ENCODE data around the gene MED8. TPM values are rescaled to one million over a fixed set of nuclear protein-coding genes. Genes with fewer than 3 reads are reported as not detected.

Gene MED8
- total RNA-seq (10 to 100 TPM; 31.1 to 39.7 TPM), polyA plus RNA-seq (ENCODE audit: insufficient read length in 2 of 2) (10 to 100 TPM; 39.2 to 45.7 TPM)
- long read RNA-seq, donor 1, partial matches to known transcripts: 0 of 3 reads
- long read RNA-seq, donor 1, other reads (novel, unspliced or antisense): 0 of 3 reads
- long read RNA-seq, donor 2, partial matches to known transcripts: 0 of 2 reads
- long read RNA-seq, donor 2, other reads (novel, unspliced or antisense): 0 of 2 reads
- long read RNA-seq, donor 3, partial matches to known transcripts: 0 of 1 reads
- long read RNA-seq, donor 3, other reads (novel, unspliced or antisense): 0 of 1 reads
- long read RNA-seq, donor 4, transcript MED8-203 (7 exons, 1,924 nt): major isoform, 7 of 15 reads
- long read RNA-seq, donor 4, partial matches to known transcripts: 7 of 15 reads
- long read RNA-seq, donor 4, other reads (novel, unspliced or antisense): 0 of 15 reads

DNA sequence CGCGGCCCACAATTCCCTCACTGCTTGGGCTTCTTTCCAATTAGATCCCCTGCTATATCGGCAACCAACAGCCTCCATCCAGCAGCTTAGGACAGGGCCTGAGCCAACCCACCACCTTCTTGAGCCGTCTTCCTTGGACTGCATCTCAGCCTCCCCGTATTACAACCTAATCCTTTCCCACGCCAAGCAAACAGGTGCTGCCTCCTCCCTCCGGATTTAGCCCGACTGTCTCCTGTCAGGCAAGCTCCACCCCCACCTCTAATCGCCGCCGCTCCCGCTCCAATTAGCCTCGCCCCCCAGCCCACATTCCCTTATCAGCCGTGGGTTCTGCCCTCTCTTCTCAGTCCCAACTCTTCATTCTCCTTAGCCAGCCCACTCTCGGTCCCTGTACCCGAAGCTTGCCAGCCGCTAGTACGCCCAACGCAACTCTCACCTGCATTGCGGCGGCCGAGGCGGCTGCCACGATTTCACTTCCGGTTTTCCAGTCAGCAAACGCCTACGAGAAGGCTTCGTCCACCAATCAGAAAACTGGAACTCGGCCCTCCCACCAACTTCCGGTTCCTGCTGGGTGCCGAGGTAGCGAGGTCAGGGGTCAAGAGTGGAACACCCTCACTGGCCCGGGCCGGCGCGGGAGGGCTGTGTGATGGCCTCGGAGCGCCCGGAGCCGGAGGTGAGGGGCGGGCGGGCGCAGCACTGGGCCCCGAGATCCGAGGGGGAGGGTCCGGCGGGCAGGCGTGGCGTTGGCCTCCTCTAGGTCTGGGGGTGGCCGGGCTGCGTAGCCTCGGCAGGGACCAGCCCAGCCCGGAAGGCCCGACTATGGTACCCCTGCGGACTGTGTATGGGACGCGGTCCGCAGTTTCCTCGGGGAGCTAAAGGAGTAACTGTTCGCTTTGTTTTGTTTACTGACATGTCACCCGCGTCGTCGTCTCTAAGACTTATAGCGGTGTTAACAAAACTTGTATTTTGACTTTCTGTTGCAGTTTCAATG lies at the start of gene MED8, which contains the start of gene SZT2:
TSS of gene MED8 (minus strand) at position 475 of the 988 bp plus-strand sequence. CDS start at position 439, 36 bp downstream.
TSS of gene SZT2 (plus strand) at position 574 of the 988 bp plus-strand sequence. CDS start at position 644, 70 bp downstream.
- peaks cover 20% of the 10 kb centered on the region for H3K36me3 ChIP-seq (ENCODE audit: control insufficient read depth, insufficient read depth, low read length)
- H3K9me3 ChIP-seq (ENCODE audit: control insufficient read depth, insufficient read depth, low read length): no peaks in the 10 kb centered on the region
- peak; percentile 87 to 98 (median 92) for DNase-seq (ENCODE audit: low read depth in 4 of 6, low spot score in 6 of 6)
- H3K4me3 ChIP-seq (ENCODE audit: low read depth, low read length): peak within 1 kb of the TSS; percentile 93
- H3K4me1 ChIP-seq (ENCODE audit: control insufficient read depth, insufficient read depth, low read length): peaks cover 7% of the 10 kb centered on the region
- 0% methylated on average over 65 of the region's 65 CpGs for WGBS (ENCODE audit: insufficient coverage)
- H3K27ac ChIP-seq (ENCODE audit: low read depth, low read length): peak within 1 kb of the TSS; percentile 79
- H3K27me3 ChIP-seq (ENCODE audit: control insufficient read depth, insufficient read depth, low read length): no peaks in the 10 kb centered on the region

- no peaks in the 10 kb centered on the region for H3K27me3 ChIP-seq (ENCODE audit: control insufficient read depth, insufficient read depth, low read length)
- 94% methylated on average over 10 of the region's 10 CpGs for WGBS (ENCODE audit: insufficient coverage)
- no peak overlapping the region for H3K4me3 ChIP-seq (ENCODE audit: low read depth, low read length)
- H3K27ac ChIP-seq (ENCODE audit: low read depth, low read length): no peak overlapping the region
- H3K36me3 ChIP-seq (ENCODE audit: control insufficient read depth, insufficient read depth, low read length): peaks cover 79% of the 10 kb centered on the region
- H3K9me3 ChIP-seq (ENCODE audit: control insufficient read depth, insufficient read depth, low read length): no peaks in the 10 kb centered on the region
- DNase-seq (ENCODE audit: low read depth in 4 of 6, low spot score in 6 of 6): no peak
- H3K4me1 ChIP-seq (ENCODE audit: control insufficient read depth, insufficient read depth, low read length): no peaks in the 10 kb centered on the region
Measured at GRCh38 chr1:43438953-43439581, 49.5 kb upstream of the MED8 start.

- peaks cover 79% of the 10 kb centered on the region for H3K36me3 ChIP-seq (ENCODE audit: control insufficient read depth, insufficient read depth, low read length)
- H3K9me3 ChIP-seq (ENCODE audit: control insufficient read depth, insufficient read depth, low read length): no peaks in the 10 kb centered on the region
- H3K4me3 ChIP-seq (ENCODE audit: low read depth, low read length): no peak overlapping the region
- WGBS (ENCODE audit: insufficient coverage): 95% methylated on average over 8 of the region's 8 CpGs
- no peak overlapping the region for H3K27ac ChIP-seq (ENCODE audit: low read depth, low read length)
- no peaks in the 10 kb centered on the region for H3K27me3 ChIP-seq (ENCODE audit: control insufficient read depth, insufficient read depth, low read length)
- DNase-seq (ENCODE audit: low read depth in 4 of 6, low spot score in 6 of 6): no peak
- no peaks in the 10 kb centered on the region for H3K4me1 ChIP-seq (ENCODE audit: control insufficient read depth, insufficient read depth, low read length)
Measured at GRCh38 chr1:43438576-43438952, 49.0 kb upstream of the MED8 start.

GRCh38 chr1:43438006-43438405 lies 48.4 kb upstream of the MED8 start:
- DNase-seq (ENCODE audit: low read depth in 4 of 6, low spot score in 6 of 6): no peak
- Histone ChIP-seq H3K4me3 (ENCODE audit: low read depth, low read length) (no peak overlapping the region), H3K27ac (ENCODE audit: low read depth, low read length) (no peak overlapping the region), H3K36me3 (ENCODE audit: control insufficient read depth, insufficient read depth, low read length) (peaks cover 79% of the 10 kb centered on the region), H3K9me3 (ENCODE audit: control insufficient read depth, insufficient read depth, low read length) (no peaks in the 10 kb centered on the region), H3K4me1 (ENCODE audit: control insufficient read depth, insufficient read depth, low read length) (no peaks in the 10 kb centered on the region), H3K27me3 (ENCODE audit: control insufficient read depth, insufficient read depth, low read length) (no peaks in the 10 kb centered on the region)
- WGBS (ENCODE audit: insufficient coverage): 92% methylated on average over 2 of the region's 3 CpGs

- H3K4me1 ChIP-seq (ENCODE audit: control insufficient read depth, insufficient read depth, low read length): no peaks in the 10 kb centered on the region
- DNase-seq (ENCODE audit: low read depth in 4 of 6, low spot score in 6 of 6): no peak
- 78% methylated on average over 18 of the region's 20 CpGs for WGBS (ENCODE audit: insufficient coverage)
- no peaks in the 10 kb centered on the region for H3K9me3 ChIP-seq (ENCODE audit: control insufficient read depth, insufficient read depth, low read length)
- peaks cover 79% of the 10 kb centered on the region for H3K36me3 ChIP-seq (ENCODE audit: control insufficient read depth, insufficient read depth, low read length)
- no peak overlapping the region for H3K27ac ChIP-seq (ENCODE audit: low read depth, low read length)
- no peaks in the 10 kb centered on the region for H3K27me3 ChIP-seq (ENCODE audit: control insufficient read depth, insufficient read depth, low read length)
- H3K4me3 ChIP-seq (ENCODE audit: low read depth, low read length): no peak overlapping the region
Measured at GRCh38 chr1:43437031-43437973, 47.7 kb upstream of the MED8 start.

DNA sequence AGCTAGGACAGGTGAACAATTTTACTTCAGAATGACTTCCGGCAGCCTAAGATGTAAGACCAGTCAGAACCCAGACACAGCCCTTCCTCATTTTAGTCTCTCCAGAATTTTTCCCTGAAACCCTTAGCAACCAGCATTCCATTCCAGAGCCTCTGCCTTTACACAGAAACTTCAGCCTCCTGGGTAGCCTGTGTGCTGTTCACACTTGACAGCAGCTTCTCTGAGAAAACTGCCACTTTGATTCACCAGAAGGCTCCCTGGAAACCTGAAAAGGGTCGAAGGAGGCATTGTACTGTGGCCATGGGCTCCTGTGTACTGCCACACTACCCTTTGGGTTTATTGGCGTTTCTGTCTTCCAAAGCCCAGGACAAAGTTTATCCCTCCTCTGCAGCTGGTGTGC lies 46.8 kb upstream of the MED8 start:
- 25% methylated on average over 3 of the region's 3 CpGs for WGBS (ENCODE audit: insufficient coverage)
- peaks cover 79% of the 10 kb centered on the region for H3K36me3 ChIP-seq (ENCODE audit: control insufficient read depth, insufficient read depth, low read length)
- no peaks in the 10 kb centered on the region for H3K27me3 ChIP-seq (ENCODE audit: control insufficient read depth, insufficient read depth, low read length)
- no peaks in the 10 kb centered on the region for H3K4me1 ChIP-seq (ENCODE audit: control insufficient read depth, insufficient read depth, low read length)
- no peaks in the 10 kb centered on the region for H3K9me3 ChIP-seq (ENCODE audit: control insufficient read depth, insufficient read depth, low read length)
- no peak overlapping the region for H3K27ac ChIP-seq (ENCODE audit: low read depth, low read length)
- DNase-seq (ENCODE audit: low read depth in 4 of 6, low spot score in 6 of 6): peak in 1 of 6 donors; percentile 9
- H3K4me3 ChIP-seq (ENCODE audit: low read depth, low read length): no peak overlapping the region

- Histone ChIP-seq H3K4me1 (ENCODE audit: control insufficient read depth, insufficient read depth, low read length) (no peaks in the 10 kb centered on the region), H3K4me3 (ENCODE audit: low read depth, low read length) (no peak overlapping the region), H3K27me3 (ENCODE audit: control insufficient read depth, insufficient read depth, low read length) (no peaks in the 10 kb centered on the region), H3K36me3 (ENCODE audit: control insufficient read depth, insufficient read depth, low read length) (peaks cover 79% of the 10 kb centered on the region), H3K9me3 (ENCODE audit: control insufficient read depth, insufficient read depth, low read length) (no peaks in the 10 kb centered on the region), H3K27ac (ENCODE audit: low read depth, low read length) (peak overlapping the region; percentile 34)
- WGBS (ENCODE audit: insufficient coverage): 74% methylated on average over 12 of the region's 14 CpGs
- peak in 2 of 6 donors; percentile 31 to 51 for DNase-seq (ENCODE audit: low read depth in 4 of 6, low spot score in 6 of 6)
Measured at GRCh38 chr1:43435146-43436145, 45.8 kb upstream of the MED8 start.

DNA sequence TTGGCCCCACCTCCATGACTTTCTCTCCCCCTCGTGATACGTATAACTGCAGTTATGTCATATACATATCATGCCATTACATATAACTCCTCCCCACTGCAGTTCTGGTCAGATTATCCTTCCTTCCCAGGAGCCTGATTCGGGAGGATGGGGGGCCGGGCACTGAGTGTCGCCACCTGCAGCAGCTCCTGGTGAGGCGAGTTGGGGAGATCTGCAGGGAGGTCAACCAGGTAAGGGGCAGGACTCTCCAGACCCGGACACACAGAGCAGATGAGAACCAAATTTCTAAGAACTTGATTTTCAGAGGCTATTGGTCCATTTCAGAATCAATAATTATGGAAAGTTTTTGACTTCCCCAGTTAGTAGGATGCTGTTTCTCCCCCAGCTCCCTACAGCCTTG lies 44.7 kb upstream of the MED8 start:
- DNase-seq (ENCODE audit: low read depth in 4 of 6, low spot score in 6 of 6): no peak
- 98% methylated on average over 5 of the region's 7 CpGs for WGBS (ENCODE audit: insufficient coverage)

More for the DNA sequence above, 44.7 kb upstream of the MED8 start:
- Histone ChIP-seq H3K27me3 (ENCODE audit: control insufficient read depth, insufficient read depth, low read length) (no peaks in the 10 kb centered on the region), H3K9me3 (ENCODE audit: control insufficient read depth, insufficient read depth, low read length) (no peaks in the 10 kb centered on the region), H3K36me3 (ENCODE audit: control insufficient read depth, insufficient read depth, low read length) (peaks cover 79% of the 10 kb centered on the region), H3K4me3 (ENCODE audit: low read depth, low read length) (no peak overlapping the region), H3K4me1 (ENCODE audit: control insufficient read depth, insufficient read depth, low read length) (no peaks in the 10 kb centered on the region), H3K27ac (ENCODE audit: low read depth, low read length) (no peak overlapping the region)
